Measurements from ENCODE around the gene ADNP2.

DNA sequence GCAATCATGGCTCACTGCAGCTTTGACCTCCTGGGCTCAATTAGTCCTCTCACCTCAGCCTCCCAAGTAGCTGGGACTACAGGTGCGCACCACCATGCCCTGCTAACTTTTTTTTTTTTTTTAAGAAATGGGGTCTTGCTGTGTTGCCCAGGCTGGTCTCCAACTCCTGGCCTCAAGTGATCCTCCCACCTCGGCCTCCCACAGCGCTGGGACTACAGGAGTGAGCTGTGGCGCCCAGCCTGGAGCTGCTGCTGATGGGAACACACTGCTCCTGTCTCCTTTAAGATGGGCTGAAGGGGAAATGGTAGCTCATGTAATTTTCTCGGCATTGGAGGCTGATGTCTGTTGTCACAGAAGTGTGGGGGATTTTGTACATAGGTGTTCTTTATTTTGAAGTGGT lies 34.9 kb upstream of the ADNP2 start:
- TF ChIP-seq CTCF (IDR thresholded peaks at IDR 0.05; ENCODE audit: low read length) (no peak), EZH2 (IDR thresholded peaks at IDR 0.05; ENCODE audit: borderline replicate concordance, low read length) (no peak)
